Sigmoid colon (tissue), 7 donors: ENCODE results near the gene GPR85. TPM values are rescaled to one million over a fixed set of nuclear protein-coding genes. Genes with fewer than 3 reads are reported as not detected.

Experiments
- DNase-seq: peaks from one replicate; pipeline ENCODE4 v3.0.0-alpha.2; 2019
- H3K27ac ChIP-seq, 4 donors: fragments of 200-600 bp; sonication (generic); one replicate each; pipeline ENCODE4 v1.5.1; 2016 to 2019; ENCODE audit warnings: mild to moderate bottlenecking in 1 of 4
- H3K27me3 ChIP-seq, 3 donors: fragments of 200-600 bp; sonication (generic); one replicate each; pipeline ENCODE4 v1.5.1; 2019; ENCODE audit warnings: mild to moderate bottlenecking in 1 of 3
- H3K36me3 ChIP-seq, 4 donors: fragments of 200-600 bp; sonication (generic); one replicate each; pipeline ENCODE4 v1.5.1; 2016 to 2019
- H3K4me1 ChIP-seq, 4 donors: fragments of 200-600 bp; sonication (generic); one replicate each; pipeline ENCODE4 v1.5.1; 2017 to 2019
- H3K4me3 ChIP-seq, 4 donors: fragments of 200-600 bp; sonication (generic); one replicate each; pipeline ENCODE4 v1.5.1; 2017 to 2019; ENCODE audit warnings: mild to moderate bottlenecking in 2 of 4, moderate library complexity in 1 of 4
- H3K9me3 ChIP-seq, 4 donors: fragments of 200-600 bp in 3 of 4; sonication (generic) in 3 of 4; one replicate each; pipeline versions ENCODE4 v1.5.1 to v1.6.1; 2013 to 2019
- CTCF ChIP-seq, 4 experiments: fragments of 450-650 bp in 3 of 4; fragments of 200-600 bp in 1 of 4; IDR thresholded peaks; one replicate each; pipeline ENCODE4 v1.5.1; 2016 to 2019; ENCODE audit warnings: antibody characterized with exemption in 4 of 4, mild to moderate bottlenecking in 3 of 4, moderate library complexity in 2 of 4
- EP300 ChIP-seq, 4 donors: sonication (generic); formaldehyde crosslinking; IDR thresholded peaks; one replicate each; pipeline ENCODE4 v1.6.1; 2017; ENCODE audit warnings: antibody characterized with exemption in 4 of 4
- POLR2A ChIP-seq, 2 donors: fragments of 450-650 bp; IDR thresholded peaks; one replicate each; pipeline ENCODE4 v1.6.1; 2016; ENCODE audit warnings: antibody characterized with exemption in 2 of 2, mild to moderate bottlenecking in 2 of 2, moderate library complexity in 2 of 2
- POLR2AphosphoS5 ChIP-seq, 4 donors: sonication (generic); formaldehyde crosslinking; IDR thresholded peaks; one replicate each; pipeline ENCODE4 v1.6.1; 2017; ENCODE audit warnings: antibody characterized with exemption in 4 of 4
- WGBS, 2 donors: extraction: QIAGEN DNeasy Blood & Tissue Kit; methylation state at CpG; one replicate each; pipeline ENCODE4 v1.1.7; 2013; 5-methylcytosine and 5-hydroxymethylcytosine counted together
- intact Hi-C: fragments of 100-400 bp; cut with DNase I; formaldehyde crosslinking; loops from one replicate; pipeline ENCODE4 v1.15.1; 2023
- polyA plus RNA-seq, 3 donors: library from polyadenylated mRNA; stranded (reverse); fragments of 200-250 nt; gene quantifications; one replicate each; pipeline ENCODE4 v1.2.3, GENCODE V29; 2013
- total RNA-seq, 4 donors: library from RNA; depleted of rRNA; stranded (reverse); fragments of >200 nt; gene quantifications; one replicate each; pipeline ENCODE4 v1.1.0, GENCODE V29; 2016
- donor health status: healthy with polysubstance abuse.
- donor health status: Bipolar disorder and iron deficiency.
- donor health status: healthy.

The GPR85 gene
- total and polyA plus RNA-seq, 7 donors, result 0.16 to 6.1 (median 0.44) TPM; not detected in 1

DNA sequence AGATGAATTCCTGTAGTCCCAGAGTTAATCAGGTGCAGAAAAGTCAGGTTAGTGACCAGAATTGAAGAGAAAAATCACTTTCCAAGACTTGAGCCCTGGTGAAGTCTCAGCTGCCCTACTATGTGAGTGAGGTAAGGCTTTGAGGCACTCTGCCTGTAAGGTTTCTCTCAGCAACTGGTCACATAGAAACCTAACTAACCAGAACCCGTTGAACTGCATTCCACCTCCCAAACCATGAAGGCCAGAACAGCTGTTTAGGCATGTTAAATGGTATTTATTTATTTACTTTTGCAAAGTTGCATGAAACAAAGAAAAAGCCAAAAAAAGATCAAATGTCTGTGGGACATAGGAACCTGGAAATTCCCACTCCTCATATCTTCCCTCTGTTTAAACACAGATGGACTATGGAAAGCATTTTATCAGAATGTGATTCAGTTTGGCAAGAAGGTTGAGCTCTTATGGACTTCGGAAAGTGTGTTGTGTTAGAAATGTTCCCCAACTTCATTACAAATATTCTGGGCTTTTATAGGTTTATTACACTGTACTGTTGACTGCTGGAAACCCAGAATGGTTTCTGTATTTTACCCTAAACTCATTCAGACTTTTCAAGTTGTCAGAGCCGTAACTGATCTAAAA lies 12.8 kb upstream of the GPR85 start:
- H3K9me3 ChIP-seq, result no peaks in the 10 kb centered on the region
- H3K36me3 ChIP-seq, result no peaks in the 10 kb centered on the region
- no peak for TF ChIP-seq CTCF (IDR thresholded peaks at IDR 0.05)
- TF ChIP-seq POLR2AphosphoS5 (IDR thresholded peaks at IDR 0.05), result no peak
- no peak for TF ChIP-seq POLR2A (IDR thresholded peaks at IDR 0.05)
- no peak for TF ChIP-seq EP300 (IDR thresholded peaks at IDR 0.05)
- peak overlapping the region in 2 of 4 donors; percentile 16 to 22 for H3K4me3 ChIP-seq
- WGBS, 2 donors, result 72 to 73% methylated on average over 3 of the region's 3 CpGs
- intact Hi-C loops, result no loop called here
- peak overlapping the region in 2 of 4 donors; percentile 35 to 49 for H3K27ac ChIP-seq
- no peaks in the 10 kb centered on the region for H3K27me3 ChIP-seq
- H3K4me1 ChIP-seq, result peaks cover 0 to 12% (median 6%) of the 10 kb centered on the region in 4 donors
- DNase-seq, result no peak

DNA sequence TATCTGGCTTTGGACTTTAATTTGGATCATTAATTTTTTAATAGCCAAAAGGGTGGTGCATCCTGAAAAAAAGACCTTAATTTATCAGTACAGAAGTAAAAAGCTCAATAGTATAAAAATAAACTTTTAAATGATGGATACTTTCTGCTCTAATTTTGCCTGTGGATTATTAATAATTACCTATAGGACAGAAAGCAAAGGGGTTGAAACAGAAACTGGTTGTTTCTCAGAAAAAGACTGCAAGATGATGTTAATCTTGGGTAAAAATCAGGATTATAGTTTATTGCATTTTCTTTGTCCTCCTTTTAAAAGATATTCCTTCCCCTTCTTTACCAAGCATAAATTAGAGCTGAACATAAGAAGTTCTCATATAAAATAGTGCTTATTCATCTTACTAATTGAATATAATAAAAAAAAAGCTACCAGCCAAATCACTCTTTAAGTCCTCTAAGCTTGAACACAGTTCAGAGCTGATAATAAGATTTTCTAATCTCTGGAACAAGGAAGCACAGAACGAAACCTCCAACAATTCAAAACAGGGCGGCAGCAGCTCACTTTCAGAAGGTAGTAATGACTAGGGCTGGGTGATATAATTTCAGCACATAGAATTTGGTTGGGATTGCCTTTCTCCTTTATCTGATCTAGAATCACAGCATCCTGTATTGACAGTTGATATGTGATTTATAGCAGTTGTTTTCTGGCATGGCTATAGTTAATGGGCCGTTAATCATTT lies 8.1 kb upstream of the GPR85 start:
- Histone ChIP-seq H3K4me1 (peaks cover 0 to 6% (median 3%) of the 10 kb centered on the region in 4 donors), H3K27ac (no peak overlapping the region), H3K36me3 (no peaks in the 10 kb centered on the region), H3K9me3 (no peaks in the 10 kb centered on the region), H3K27me3 (no peaks in the 10 kb centered on the region), H3K4me3 (no peak overlapping the region)
- WGBS, 2 donors, result 67 to 93% methylated on average over 3 of the region's 3 CpGs
- TF ChIP-seq CTCF (IDR thresholded peaks at IDR 0.05), result no peak
- TF ChIP-seq POLR2A (IDR thresholded peaks at IDR 0.05), result no peak
- TF ChIP-seq EP300 (IDR thresholded peaks at IDR 0.05), result no peak
- TF ChIP-seq POLR2AphosphoS5 (IDR thresholded peaks at IDR 0.05), result no peak
- intact Hi-C loops, result no loop called here
- DNase-seq, result no peak

- 69 to 73% methylated on average over 1 of the region's 1 CpG for whole genome bisulfite sequencing, 2 donors
- Histone ChIP-seq H3K36me3 (no peaks in the 10 kb centered on the region), H3K4me3 (no peak overlapping the region), H3K27ac (no peak overlapping the region), H3K9me3 (no peaks in the 10 kb centered on the region), H3K27me3 (no peaks in the 10 kb centered on the region), H3K4me1 (no peaks in the 10 kb centered on the region)
- DNase-seq, result no peak
- intact Hi-C loops, result no loop called here
- TF ChIP-seq CTCF (IDR thresholded peaks at IDR 0.05) (no peak), EP300 (IDR thresholded peaks at IDR 0.05) (no peak), POLR2AphosphoS5 (IDR thresholded peaks at IDR 0.05) (no peak), POLR2A (IDR thresholded peaks at IDR 0.05) (no peak)
These were observed 6.9 kb upstream of the GPR85 start for GRCh38 chr7:113093561-113093960.

DNA sequence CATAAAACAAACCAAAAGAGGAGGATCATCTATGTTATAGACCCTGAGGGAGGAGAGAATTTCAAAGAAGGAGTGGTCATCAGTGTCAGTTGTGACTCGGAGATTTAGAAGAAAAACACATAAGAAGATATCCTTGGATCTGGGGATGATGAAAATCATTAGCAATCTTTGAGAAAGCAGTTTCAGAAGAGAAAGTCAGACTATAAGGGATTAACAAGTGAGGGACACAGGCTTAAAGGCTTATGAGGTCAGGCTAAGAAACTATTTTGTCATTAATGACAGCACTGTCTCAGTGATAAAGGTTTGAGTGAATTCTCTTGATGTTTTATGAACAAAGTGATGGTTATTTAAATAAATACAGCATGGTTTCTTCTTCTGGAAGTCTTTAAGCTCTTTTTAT lies 6.1 kb upstream of the GPR85 start:
- H3K36me3 ChIP-seq, result no peaks in the 10 kb centered on the region
- intact Hi-C loops, result no loop called here
- H3K4me3 ChIP-seq, result no peak overlapping the region
- TF ChIP-seq EP300 (IDR thresholded peaks at IDR 0.05) (no peak), POLR2A (IDR thresholded peaks at IDR 0.05) (no peak), POLR2AphosphoS5 (IDR thresholded peaks at IDR 0.05) (no peak), CTCF (IDR thresholded peaks at IDR 0.05) (no peak)
- no peaks in the 10 kb centered on the region for H3K4me1 ChIP-seq
- no peak for DNase-seq
- no peaks in the 10 kb centered on the region for H3K9me3 ChIP-seq
- no peaks in the 10 kb centered on the region for H3K27me3 ChIP-seq
- 80 to 86% methylated on average over 1 of the region's 1 CpG for WGBS, 2 donors
- H3K27ac ChIP-seq, result no peak overlapping the region
